Measurements from ENCODE around the gene BMP7. TPM values are rescaled to one million over a fixed set of nuclear protein-coding genes. Genes with fewer than 3 reads are reported as not detected.

BMP7 gene
- total and polyA plus RNA-seq, 2 experiments from 2014 or later: 15.9 to 22.8 TPM

- no peak for TF ChIP-seq CTCF (conservative IDR thresholded peaks at IDR 0.05; ENCODE audit: low read depth in 2 of 2)
- no peak for TF ChIP-seq ZNF114 (CRISPR knock-in tag; IDR thresholded peaks at IDR 0.05)
Observed at GRCh38 chr20:57176842-57177241, 89.6 kb downstream of the BMP7 start (continued).

GRCh38 chr20:57175397-57176010, 90.9 kb downstream of the BMP7 start:
- Mint-ChIP-seq H3K27me3 (ENCODE audit: insufficient read depth, low read depth, poor library complexity) (peaks cover 9% of the 10 kb centered on the region), H3K27ac (no peak overlapping the region; the same call in 1 of the 2 replicates), H3K4me1 (peaks cover 12% of the 10 kb centered on the region), H3K36me3 (ENCODE audit: low read depth) (no peaks in the 10 kb centered on the region), H3K9me3 (no peaks in the 10 kb centered on the region), H3K4me3 (no peak overlapping the region)
- ATAC-seq (no peak), DNase-seq (ENCODE audit: low spot score) (no peak)
- no peaks in the 10 kb centered on the region for H3K9me2 ChIP-seq (ENCODE audit: insufficient read depth)
- H3K4me2 ChIP-seq: no peak overlapping the region
- H3K27me3 ChIP-seq (ENCODE audit: insufficient read depth): no peaks in the 10 kb centered on the region
- H3K79me2 ChIP-seq (replicated peaks; ENCODE audit: insufficient read depth): no peaks in the 10 kb centered on the region
- no peak overlapping the region for H2AFZ ChIP-seq
- peaks cover 7% of the 10 kb centered on the region; the same call in 1 of the 2 replicates for H3K4me1 ChIP-seq (ENCODE audit: insufficient read depth)
- H3K27ac ChIP-seq (ENCODE audit: low read depth): no peak overlapping the region
- no peaks in the 10 kb centered on the region; the same call in 1 of the 2 replicates for H4K20me1 ChIP-seq (replicated peaks; ENCODE audit: insufficient read depth)
- H3K4me3 ChIP-seq: no peak overlapping the region
- H3F3A ChIP-seq (replicated peaks; ENCODE audit: low read depth): no peaks in the 10 kb centered on the region
- H3K36me3 ChIP-seq (ENCODE audit: insufficient read depth): no peaks in the 10 kb centered on the region
- TF ChIP-seq ETS1 (IDR thresholded peaks at IDR 0.05): no peak
- no peak for TF ChIP-seq ZNF331 (CRISPR knock-in tag; IDR thresholded peaks at IDR 0.05; ENCODE audit: low read depth)
- TF ChIP-seq POLR2AphosphoS5 (IDR thresholded peaks at IDR 0.05; ENCODE audit: low read depth): no peak
- no peak for TF ChIP-seq CREB1 (CRISPR knock-in tag; IDR thresholded peaks at IDR 0.05; ENCODE audit: low read depth)
- no peak for TF ChIP-seq STAT1 (IDR thresholded peaks at IDR 0.05; ENCODE audit: unreplicated experiment)
- TF ChIP-seq ZNF114 (CRISPR knock-in tag; IDR thresholded peaks at IDR 0.05): no peak
- TF ChIP-seq JUNB (IDR thresholded peaks at IDR 0.05; ENCODE audit: unreplicated experiment): no peak
- TF ChIP-seq EZH2phosphoT487 (IDR thresholded peaks at IDR 0.05; ENCODE audit: unreplicated experiment): no peak
- no peak for TF ChIP-seq EZH2 (IDR thresholded peaks at IDR 0.05; ENCODE audit: low read depth, unreplicated experiment)
- no peak for TF ChIP-seq REST (IDR thresholded peaks at IDR 0.05; ENCODE audit: unreplicated experiment)
- TF ChIP-seq ZNF462 (CRISPR knock-in tag; IDR thresholded peaks at IDR 0.05): no peak

Data from GM23338 (cell line).